ENCODE data around the gene EVPLL.
"Not testable (repeated sequence)": the region's sequence is repeated elsewhere in the genome, so short reads cannot be mapped to it uniquely, and the experiment has no call there.

Gene EVPLL

DNA sequence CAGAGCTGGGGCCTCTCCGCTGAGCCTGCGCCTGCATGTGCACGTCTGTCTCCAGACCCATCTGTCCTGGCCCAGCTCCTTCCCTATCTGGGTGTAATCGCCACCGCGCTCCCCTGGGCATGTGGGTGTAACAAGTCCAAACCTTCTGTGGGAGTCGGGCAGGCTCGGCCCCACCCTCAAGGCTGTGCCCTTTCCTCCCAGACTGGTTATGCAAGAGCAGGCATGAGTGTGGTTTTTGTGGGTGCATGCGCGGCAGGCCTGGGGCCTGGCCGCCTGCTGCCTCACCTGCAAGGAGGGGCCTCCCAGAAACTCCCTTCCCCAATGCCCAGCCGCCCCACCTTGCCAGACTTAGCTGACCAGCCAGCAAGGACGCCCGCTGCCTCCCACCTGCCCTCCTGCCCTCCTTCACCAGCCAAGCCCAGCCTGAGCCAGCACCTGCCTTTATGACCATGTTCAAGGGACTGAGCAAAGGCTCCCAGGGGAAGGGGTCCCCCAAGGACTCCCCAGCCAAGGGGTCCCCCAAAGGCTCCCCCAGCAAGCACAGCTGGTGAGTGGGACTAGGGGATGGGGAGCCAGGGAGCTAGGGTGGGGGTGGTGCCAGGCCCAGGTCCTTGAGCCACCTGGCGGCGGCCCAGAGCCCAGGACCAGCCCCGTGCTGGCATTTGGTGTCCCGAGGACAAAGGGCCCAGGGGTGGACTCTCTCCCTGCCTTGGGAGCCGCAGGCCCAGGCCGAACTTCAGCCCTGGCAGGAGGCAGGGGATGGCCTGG is at the start of gene EVPLL:
TSS of gene EVPLL (plus strand) at position 342 of the 768 bp plus-strand sequence. CDS start 3,160 bp downstream, outside the sequence.
- Histone ChIP-seq H3K4me3 (ENCODE audit: low read depth, low read length) (no peak within 1 kb of the TSS), H2AFZ (ENCODE audit: low read length, unreplicated experiment) (no peak within 1 kb of the TSS), H3K27me3 (ENCODE audit: insufficient read depth, low read length) (peaks cover 5% of the 10 kb centered on the region; the same call in 1 of the 2 replicates), H3K36me3 (ENCODE audit: insufficient read depth, low read length) (no peaks in the 10 kb centered on the region), H3K4me1 (ENCODE audit: control insufficient read depth, insufficient read depth, low read length, unreplicated experiment) (peaks cover 5% of the 10 kb centered on the region), H3K27ac (ENCODE audit: low read depth, low read length) (no peak within 1 kb of the TSS), H3K79me2 (ENCODE audit: control insufficient read depth, insufficient read depth, low read length, unreplicated experiment) (no peaks in the 10 kb centered on the region)

DNA sequence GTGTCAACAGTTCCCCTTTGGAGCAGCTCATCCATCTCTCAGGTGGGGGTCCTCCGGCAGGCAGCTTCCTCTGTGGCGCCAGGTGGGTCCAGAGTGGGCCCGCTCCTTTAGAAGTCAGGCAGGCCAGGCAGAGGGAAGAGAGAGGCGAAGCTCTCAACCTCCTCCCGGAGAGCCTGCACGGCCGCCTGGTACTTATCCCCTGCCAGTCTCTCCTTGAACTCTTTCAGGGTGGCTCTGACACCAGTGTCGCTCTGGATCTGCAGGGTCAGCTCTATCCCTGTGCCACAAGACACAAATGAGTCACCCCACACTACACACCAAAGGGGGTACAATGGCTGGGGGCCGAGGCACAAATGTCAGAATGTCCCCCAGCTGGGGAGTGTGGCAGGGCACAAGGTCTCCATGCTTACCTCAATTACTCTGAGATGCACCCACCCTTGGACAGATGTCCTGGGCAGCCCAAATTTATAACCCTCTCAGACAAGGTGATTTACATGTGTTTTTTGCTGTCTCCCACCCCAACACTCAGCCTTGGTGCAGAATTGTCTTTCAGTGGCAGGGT is 48.9 kb upstream of the EVPLL start:
- Histone ChIP-seq H3K27me3 (ENCODE audit: insufficient read depth, low read length) (no peaks in the 10 kb centered on the region), H3K79me2 (ENCODE audit: control insufficient read depth, insufficient read depth, low read length, unreplicated experiment) (peaks cover 4% of the 10 kb centered on the region), H2AFZ (ENCODE audit: low read length, unreplicated experiment) (no peak overlapping the region), H3K36me3 (ENCODE audit: insufficient read depth, low read length) (peaks cover 10% of the 10 kb centered on the region; the same call in 1 of the 2 replicates), H3K4me3 (ENCODE audit: low read depth, low read length) (no peak overlapping the region), H3K27ac (ENCODE audit: low read depth, low read length) (no peak overlapping the region), H3K4me1 (ENCODE audit: control insufficient read depth, insufficient read depth, low read length, unreplicated experiment) (no peaks in the 10 kb centered on the region)

DNA sequence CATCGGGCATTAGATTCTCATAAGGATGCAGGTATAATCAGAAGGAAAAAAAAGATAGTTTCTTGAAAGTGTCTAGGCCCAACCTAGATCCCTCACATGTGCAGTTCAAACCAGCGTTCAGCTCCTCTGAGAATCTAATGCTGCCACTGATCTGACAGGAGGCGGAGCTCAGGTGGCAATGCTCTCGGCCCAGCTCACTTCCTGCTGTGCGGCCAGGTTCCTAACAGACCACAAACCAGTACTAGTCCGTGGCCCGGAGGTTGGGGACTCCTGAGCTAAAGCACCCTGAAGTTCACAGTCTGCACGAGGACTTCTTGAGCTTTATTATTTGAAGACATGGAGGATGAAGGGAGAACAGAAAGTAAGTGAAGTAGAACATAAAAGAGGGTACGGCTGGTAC is 45.7 kb upstream of the EVPLL start:
- no peak overlapping the region for H2AFZ ChIP-seq (ENCODE audit: low read length, unreplicated experiment)
- no peaks in the 10 kb centered on the region for H3K27me3 ChIP-seq (ENCODE audit: insufficient read depth, low read length)
- no peaks in the 10 kb centered on the region for H3K79me2 ChIP-seq (ENCODE audit: control insufficient read depth, insufficient read depth, low read length, unreplicated experiment)
- no peaks in the 10 kb centered on the region for H3K36me3 ChIP-seq (ENCODE audit: insufficient read depth, low read length)
- H3K4me3 ChIP-seq (ENCODE audit: low read depth, low read length): no peak overlapping the region
- no peak overlapping the region for H3K27ac ChIP-seq (ENCODE audit: low read depth, low read length)
- H3K4me1 ChIP-seq (ENCODE audit: control insufficient read depth, insufficient read depth, low read length, unreplicated experiment): no peaks in the 10 kb centered on the region

- H3K36me3 ChIP-seq (ENCODE audit: insufficient read depth, low read length): no peaks in the 10 kb centered on the region
- H3K27ac ChIP-seq (ENCODE audit: low read depth, low read length): no peak overlapping the region
- no peaks in the 10 kb centered on the region for H3K4me1 ChIP-seq (ENCODE audit: control insufficient read depth, insufficient read depth, low read length, unreplicated experiment)
- H3K79me2 ChIP-seq (ENCODE audit: control insufficient read depth, insufficient read depth, low read length, unreplicated experiment): no peaks in the 10 kb centered on the region
- no peak overlapping the region for H3K4me3 ChIP-seq (ENCODE audit: low read depth, low read length)
- H3K27me3 ChIP-seq (ENCODE audit: insufficient read depth, low read length): no peaks in the 10 kb centered on the region
- H2AFZ ChIP-seq (ENCODE audit: low read length, unreplicated experiment): no peak overlapping the region
These were observed 44.6 kb upstream of the EVPLL start for GRCh38 chr17:18332909-18333489.

- peaks cover 25% of the 10 kb centered on the region for H3K36me3 ChIP-seq (ENCODE audit: insufficient read depth, low read length)
- not testable (repeated sequence) for H3K4me1 ChIP-seq (ENCODE audit: control insufficient read depth, insufficient read depth, low read length, unreplicated experiment); H3K27me3 ChIP-seq (ENCODE audit: insufficient read depth, low read length); H2AFZ ChIP-seq (ENCODE audit: low read length, unreplicated experiment); H3K4me3 ChIP-seq (ENCODE audit: low read depth, low read length); H3K27ac ChIP-seq (ENCODE audit: low read depth, low read length); H3K79me2 ChIP-seq (ENCODE audit: control insufficient read depth, insufficient read depth, low read length, unreplicated experiment)
These were observed 39.4 kb upstream of the EVPLL start for GRCh38 chr17:18338158-18338557.

- Histone ChIP-seq H3K4me1 (ENCODE audit: control insufficient read depth, insufficient read depth, low read length, unreplicated experiment) (no peaks in the 10 kb centered on the region), H2AFZ (ENCODE audit: low read length, unreplicated experiment) (no peak overlapping the region), H3K4me3 (ENCODE audit: low read depth, low read length) (no peak overlapping the region), H3K36me3 (ENCODE audit: insufficient read depth, low read length) (peaks cover 25% of the 10 kb centered on the region), H3K27ac (ENCODE audit: low read depth, low read length) (no peak overlapping the region), H3K27me3 (ENCODE audit: insufficient read depth, low read length) (no peaks in the 10 kb centered on the region), H3K79me2 (ENCODE audit: control insufficient read depth, insufficient read depth, low read length, unreplicated experiment) (no peaks in the 10 kb centered on the region)
These were observed 37.6 kb upstream of the EVPLL start for GRCh38 chr17:18339933-18340332.

DNA sequence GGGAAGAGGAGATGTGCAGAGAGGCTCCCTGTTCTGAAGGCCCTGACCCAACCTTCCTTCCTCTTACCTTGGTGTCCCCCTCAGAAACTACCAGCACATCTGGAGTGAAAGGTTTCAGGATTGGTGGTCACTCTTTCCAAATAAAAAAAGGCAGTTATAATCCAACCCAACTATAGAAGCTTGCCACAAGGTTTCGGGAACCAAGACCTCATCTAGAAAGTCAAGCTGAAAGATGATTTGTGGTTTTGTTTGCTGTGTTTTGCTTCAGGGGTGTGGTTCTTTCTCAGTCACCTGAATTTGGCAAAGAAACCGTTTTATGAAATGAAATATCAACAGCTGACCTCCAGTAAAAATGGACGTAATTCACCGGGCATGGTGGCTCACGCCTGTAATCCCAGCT is 33.6 kb upstream of the EVPLL start:
- no peaks in the 10 kb centered on the region for H3K79me2 ChIP-seq (ENCODE audit: control insufficient read depth, insufficient read depth, low read length, unreplicated experiment)
- H2AFZ ChIP-seq (ENCODE audit: low read length, unreplicated experiment): no peak overlapping the region
- peaks cover 24% of the 10 kb centered on the region for H3K36me3 ChIP-seq (ENCODE audit: insufficient read depth, low read length)
- no peaks in the 10 kb centered on the region for H3K27me3 ChIP-seq (ENCODE audit: insufficient read depth, low read length)
- no peak overlapping the region for H3K27ac ChIP-seq (ENCODE audit: low read depth, low read length)
- H3K4me3 ChIP-seq (ENCODE audit: low read depth, low read length): no peak overlapping the region
- H3K4me1 ChIP-seq (ENCODE audit: control insufficient read depth, insufficient read depth, low read length, unreplicated experiment): no peaks in the 10 kb centered on the region

GRCh38 chr17:18353541-18353940 is 24.0 kb upstream of the EVPLL start:
- Histone ChIP-seq H3K27me3 (ENCODE audit: insufficient read depth, low read length) (no peaks in the 10 kb centered on the region), H3K4me1 (ENCODE audit: control insufficient read depth, insufficient read depth, low read length, unreplicated experiment) (peaks cover 10% of the 10 kb centered on the region), H3K36me3 (ENCODE audit: insufficient read depth, low read length) (peaks cover 8% of the 10 kb centered on the region; the same call in 1 of the 2 replicates), H3K79me2 (ENCODE audit: control insufficient read depth, insufficient read depth, low read length, unreplicated experiment) (no peaks in the 10 kb centered on the region), H3K4me3 (ENCODE audit: low read depth, low read length) (no peak overlapping the region), H3K27ac (ENCODE audit: low read depth, low read length) (no peak overlapping the region), H2AFZ (ENCODE audit: low read length, unreplicated experiment) (no peak overlapping the region)

GRCh38 chr17:18356624-18357023 is 21.0 kb upstream of the EVPLL start:
- peaks cover 2% of the 10 kb centered on the region for H3K79me2 ChIP-seq (ENCODE audit: control insufficient read depth, insufficient read depth, low read length, unreplicated experiment)
- peaks cover 10% of the 10 kb centered on the region for H3K4me1 ChIP-seq (ENCODE audit: control insufficient read depth, insufficient read depth, low read length, unreplicated experiment)
- 0 out of 2 replicates have a peak, but pooled peaks cover 6% of the 10 kb centered on the region for H3K36me3 ChIP-seq (ENCODE audit: insufficient read depth, low read length)
- H3K4me3 ChIP-seq (ENCODE audit: low read depth, low read length): no peak overlapping the region
- H3K27me3 ChIP-seq (ENCODE audit: insufficient read depth, low read length): no peaks in the 10 kb centered on the region
- H3K27ac ChIP-seq (ENCODE audit: low read depth, low read length): no peak overlapping the region
- no peak overlapping the region for H2AFZ ChIP-seq (ENCODE audit: low read length, unreplicated experiment)

DNA sequence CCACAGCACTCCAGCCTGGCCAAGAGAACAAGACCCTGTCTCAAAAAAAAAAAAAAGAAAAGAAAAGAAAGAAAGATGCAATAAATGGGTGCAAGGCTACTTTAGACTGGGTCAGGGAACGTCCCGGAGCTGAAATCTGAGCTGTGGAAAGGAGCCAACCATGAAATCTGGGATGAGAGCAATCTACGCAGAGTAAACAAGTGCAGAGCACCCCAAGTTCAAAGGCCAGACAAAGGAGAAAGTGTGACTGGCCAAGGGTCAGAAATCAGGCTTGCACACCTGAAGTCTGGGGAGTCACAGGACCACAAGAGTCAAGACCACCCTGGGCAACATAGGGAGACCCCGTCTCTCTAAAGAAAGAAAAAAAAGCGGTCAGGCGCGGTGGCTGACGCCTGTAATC is 17.1 kb upstream of the EVPLL start:
- no peak overlapping the region for H3K4me3 ChIP-seq (ENCODE audit: low read depth, low read length)
- no peak overlapping the region for H3K27ac ChIP-seq (ENCODE audit: low read depth, low read length)
- H3K27me3 ChIP-seq (ENCODE audit: insufficient read depth, low read length): no peaks in the 10 kb centered on the region
- H3K79me2 ChIP-seq (ENCODE audit: control insufficient read depth, insufficient read depth, low read length, unreplicated experiment): peaks cover 12% of the 10 kb centered on the region
- peaks cover 14% of the 10 kb centered on the region for H3K4me1 ChIP-seq (ENCODE audit: control insufficient read depth, insufficient read depth, low read length, unreplicated experiment)
- H2AFZ ChIP-seq (ENCODE audit: low read length, unreplicated experiment): no peak overlapping the region
- no peaks in the 10 kb centered on the region for H3K36me3 ChIP-seq (ENCODE audit: insufficient read depth, low read length)
